UCSD-AML1 (cell line): ENCODE measurements around the gene PTGDS.

Source experiments
- DNase-seq: peaks from one replicate; lab custom pipeline; 2025; ENCODE audit not compliant: unreplicated experiment; lab: John Stamatoyannopoulos, UW

The PTGDS gene

GRCh38 chr9:137007108-137007815 is 30.0 kb downstream of the PTGDS start:
- no peak for DNase-seq

GRCh38 chr9:137007816-137008270 is 30.5 kb downstream of the PTGDS start:
- no peak for DNase-seq

- DNase-seq = no peak
These were observed 31.0 kb downstream of the PTGDS start for GRCh38 chr9:137008312-137008711.

GRCh38 chr9:137009217-137009616 is 31.9 kb downstream of the PTGDS start:
- no peak for DNase-seq

GRCh38 chr9:137009938-137010732 is 32.8 kb downstream of the PTGDS start:
- DNase-seq = no peak

GRCh38 chr9:137011156-137011555 is 33.9 kb downstream of the PTGDS start:
- no peak for DNase-seq

- no peak for DNase-seq
These were observed 34.8 kb downstream of the PTGDS start for GRCh38 chr9:137011907-137012675.

GRCh38 chr9:137012694-137013570 is 35.6 kb downstream of the PTGDS start:
- DNase-seq = no peak

- no peak for DNase-seq
These were observed 36.3 kb downstream of the PTGDS start for GRCh38 chr9:137013571-137013940.

GRCh38 chr9:137014166-137014565 is 36.9 kb downstream of the PTGDS start:
- DNase-seq = no peak

- no peak for DNase-seq
These were observed 37.7 kb downstream of the PTGDS start for GRCh38 chr9:137014776-137015539.

GRCh38 chr9:137015540-137015930 is 38.2 kb downstream of the PTGDS start:
- no peak for DNase-seq

- no peak for DNase-seq
These were observed 38.7 kb downstream of the PTGDS start for GRCh38 chr9:137015976-137016375.

- no peak for DNase-seq
These were observed 39.1 kb downstream of the PTGDS start for GRCh38 chr9:137016436-137016835.

GRCh38 chr9:137017071-137017470 is 39.8 kb downstream of the PTGDS start:
- DNase-seq = no peak

- DNase-seq = no peak
These were observed 40.6 kb downstream of the PTGDS start for GRCh38 chr9:137017791-137018497.

GRCh38 chr9:137018761-137019559 is 41.7 kb downstream of the PTGDS start:
- DNase-seq = no peak

- DNase-seq = no peak
These were observed 42.8 kb downstream of the PTGDS start for GRCh38 chr9:137019891-137020683.
